ENCODE measurements around the gene OS9.

OS9 gene

DNA sequence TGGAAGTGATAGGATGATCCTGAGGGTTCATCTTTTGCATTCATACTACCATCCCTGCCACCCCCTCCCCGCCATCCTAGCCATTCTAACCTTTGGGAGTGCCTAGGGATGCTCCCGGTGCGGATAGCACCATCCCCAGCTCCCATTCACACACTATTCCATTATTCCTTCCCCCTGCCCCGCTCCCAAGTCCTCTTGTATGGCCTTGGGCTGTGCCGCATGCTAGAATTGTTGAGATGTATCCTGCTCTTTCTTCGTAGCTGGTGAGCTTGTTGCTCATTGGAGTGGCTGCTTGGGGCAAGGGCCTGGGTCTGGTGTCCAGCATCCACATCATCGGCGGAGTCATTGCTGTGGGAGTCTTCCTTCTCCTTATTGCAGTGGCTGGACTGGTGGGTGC lies 51.6 kb downstream of the OS9 start:
- no peak for TF ChIP-seq CTCF (IDR thresholded peaks at IDR 0.05; ENCODE audit: borderline replicate concordance, insufficient read depth, low read depth, low read length)
- peak overlapping the region; percentile 61 for H3K4me3 ChIP-seq (ENCODE audit: low read depth, low read length)

DNA sequence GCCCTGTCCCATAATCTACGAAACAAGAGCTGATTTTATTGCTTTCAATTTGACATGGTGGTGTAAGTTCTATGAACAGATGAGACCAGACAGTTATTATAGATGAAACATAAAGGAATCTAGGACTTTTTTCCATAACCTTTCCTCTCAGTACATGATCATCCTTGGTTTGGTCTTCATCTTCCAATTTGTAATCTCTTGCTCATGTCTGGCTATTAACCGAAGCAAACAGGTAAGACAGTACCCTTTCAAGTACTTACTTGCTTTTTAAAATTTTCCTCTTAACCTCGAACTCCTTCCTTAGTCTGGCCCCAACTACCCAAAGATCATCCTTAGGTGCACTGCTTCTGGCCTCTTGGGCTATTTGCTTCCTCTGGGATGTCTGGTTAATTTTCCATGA lies 52.1 kb downstream of the OS9 start:
- H3K4me3 ChIP-seq (ENCODE audit: low read depth, low read length) = no peak overlapping the region
- no peak for TF ChIP-seq CTCF (IDR thresholded peaks at IDR 0.05; ENCODE audit: borderline replicate concordance, insufficient read depth, low read depth, low read length)

DNA sequence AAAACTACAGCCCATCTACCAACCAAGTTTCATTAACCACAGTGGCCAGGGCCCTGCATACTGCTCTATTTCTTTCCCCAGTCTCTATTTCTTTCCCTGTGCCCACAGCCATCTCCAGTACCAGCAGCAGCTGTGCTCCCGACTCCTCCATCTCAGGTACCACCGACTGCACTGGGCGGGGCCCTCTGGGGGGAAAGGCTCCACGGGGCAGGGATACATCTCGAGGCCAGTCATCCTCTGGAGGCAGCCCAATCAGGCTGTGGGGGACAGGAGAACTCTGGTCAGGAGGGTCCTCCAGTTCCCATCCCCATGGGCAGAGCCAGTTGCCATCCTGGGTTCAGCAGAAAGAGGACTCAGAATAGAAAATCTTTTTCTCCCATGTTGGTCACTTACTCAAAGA lies 55.1 kb downstream of the OS9 start:
- no peak for TF ChIP-seq CTCF (IDR thresholded peaks at IDR 0.05; ENCODE audit: borderline replicate concordance, insufficient read depth, low read depth, low read length)
- no peak overlapping the region for H3K4me3 ChIP-seq (ENCODE audit: low read depth, low read length)

DNA sequence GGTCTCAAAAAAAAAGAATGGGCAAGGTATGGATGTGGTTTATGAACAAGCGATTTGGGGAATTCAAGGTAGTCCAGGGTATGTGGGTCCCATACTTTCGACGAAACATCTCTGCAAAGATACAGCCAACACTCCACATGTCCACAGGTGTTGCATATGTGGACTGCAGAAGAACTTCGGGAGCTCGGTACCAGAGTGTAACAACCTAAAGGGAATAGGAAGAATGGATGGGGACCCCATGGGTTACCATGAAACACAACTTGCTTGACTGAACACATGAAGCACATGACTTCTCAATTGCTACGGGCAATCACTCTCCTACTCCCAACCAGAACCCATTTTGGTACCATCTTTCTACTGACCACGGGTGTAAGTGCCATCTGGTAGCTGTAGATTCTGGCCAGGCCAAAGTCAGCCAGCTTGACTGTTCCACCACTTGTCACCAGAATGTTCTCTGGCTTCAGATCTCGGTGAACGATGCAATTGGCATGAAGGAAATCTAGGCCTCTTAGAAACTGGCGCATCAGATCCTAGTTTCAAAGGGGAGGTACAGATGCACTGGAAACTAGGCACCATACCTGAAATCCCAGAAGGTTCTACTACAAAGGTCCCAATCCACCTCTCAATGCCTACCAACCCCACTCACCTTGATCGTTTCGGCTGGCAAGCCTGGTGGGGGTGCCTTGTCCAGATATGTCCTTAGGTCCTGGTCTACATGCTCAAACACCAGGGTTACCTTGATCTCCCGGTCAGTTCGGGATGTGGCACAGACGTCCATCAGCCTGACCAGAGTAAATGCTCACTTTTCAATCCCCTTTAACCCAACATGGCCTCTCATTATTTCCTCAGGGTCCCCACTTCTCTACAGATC lies 56.9 kb downstream of the OS9 start:
- no peak for TF ChIP-seq CTCF (IDR thresholded peaks at IDR 0.05; ENCODE audit: borderline replicate concordance, insufficient read depth, low read depth, low read length)
- H3K4me3 ChIP-seq (ENCODE audit: low read depth, low read length) = peak overlapping the region; percentile 83

DNA sequence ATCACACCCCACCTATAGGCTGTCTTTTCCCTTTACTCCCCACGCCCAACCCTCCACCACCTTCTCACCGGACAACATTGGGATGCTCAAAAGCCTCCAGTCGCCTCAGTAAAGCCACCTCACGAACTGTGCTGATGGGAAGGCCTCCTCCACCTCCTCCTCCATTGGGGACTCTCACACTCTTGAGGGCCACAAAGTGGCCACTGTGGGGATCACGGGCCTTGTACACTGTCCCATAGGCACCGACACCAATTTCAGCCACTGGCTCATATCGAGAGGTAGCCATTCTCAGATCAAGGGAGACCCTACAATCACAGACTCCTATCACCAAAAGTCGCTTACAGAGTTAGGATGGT lies 57.5 kb downstream of the OS9 start:
- TF ChIP-seq CTCF (IDR thresholded peaks at IDR 0.05; ENCODE audit: borderline replicate concordance, insufficient read depth, low read depth, low read length) = no peak
- H3K4me3 ChIP-seq (ENCODE audit: low read depth, low read length) = peak overlapping the region; percentile 83

DNA sequence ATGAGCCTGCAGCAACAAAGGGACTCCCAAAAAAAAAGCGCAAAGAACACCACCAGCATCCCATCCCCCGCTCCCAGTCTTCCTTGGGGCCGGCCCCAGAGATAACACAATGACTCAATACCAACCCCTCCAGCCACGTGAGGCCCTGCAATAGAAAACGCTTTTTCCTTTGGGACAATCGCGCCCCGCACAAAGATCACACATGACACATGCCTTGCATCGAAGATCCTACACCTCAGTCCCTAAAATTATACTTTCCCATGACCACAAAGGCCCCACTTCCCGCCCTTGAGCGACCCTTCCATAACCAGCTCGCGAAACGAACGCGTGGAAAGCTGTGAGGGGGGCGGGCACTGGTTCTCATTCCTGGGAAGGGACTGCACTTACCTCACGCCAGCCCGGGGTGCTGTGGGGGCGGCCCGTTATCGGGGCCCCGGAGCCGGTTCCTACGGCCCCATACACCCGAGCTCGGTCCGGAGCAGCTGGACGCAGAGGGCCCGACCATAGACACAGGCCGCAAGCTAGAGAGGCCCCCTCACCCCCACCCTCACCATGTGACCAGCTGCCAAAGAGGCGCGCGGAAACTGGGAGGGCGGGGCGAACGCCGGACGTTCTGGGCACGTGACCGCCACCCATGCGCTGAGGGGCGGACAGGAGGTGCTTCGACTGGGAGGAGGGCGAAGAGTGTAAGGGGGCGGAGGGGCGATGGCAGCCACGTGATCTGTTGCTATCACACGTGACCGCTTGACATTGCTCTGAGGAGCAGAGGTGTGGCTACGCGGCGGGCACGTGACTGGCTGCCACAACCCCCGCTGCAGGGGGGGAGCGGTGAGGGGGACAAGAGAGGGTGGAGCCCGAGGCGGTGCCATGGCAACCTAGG lies 58.1 kb downstream of the OS9 start, which contains the start of gene CDK4:
CDK4 (minus strand) TSS at position 523 of the 880 bp plus-strand sequence. CDS start 593 bp downstream, outside the sequence.
- peak within 1 kb of the TSS; percentile 83 for H3K4me3 ChIP-seq (ENCODE audit: low read depth, low read length)
- no peak for TF ChIP-seq CTCF (IDR thresholded peaks at IDR 0.05; ENCODE audit: borderline replicate concordance, insufficient read depth, low read depth, low read length)

Data from GM12875 (cell line).